NCI-H1105 (cell line): Measurements from ENCODE around the gene TEKT3.

Experiments used
- DNase-seq: peaks from one replicate; lab custom pipeline; 2025; lab: John Stamatoyannopoulos, UW

Gene TEKT3

GRCh38 chr17:15265131-15265530 is 76.3 kb downstream of the TEKT3 start, which contains the start of gene PMP22:
Gene PMP22, minus strand, starts transcription at chr17:15265326. Its CDS starts 4,599 bp downstream, at chr17:15260727.
- DNase-seq = no peak

- DNase-seq = no peak
These were observed 76.9 kb downstream of the TEKT3 start for GRCh38 chr17:15264542-15264941.

GRCh38 chr17:15263680-15264079 is 77.7 kb downstream of the TEKT3 start:
- DNase-seq = no peak

- DNase-seq = peak; percentile 17
These were observed 78.2 kb downstream of the TEKT3 start for GRCh38 chr17:15263206-15263579.

GRCh38 chr17:15262291-15263205 is 78.8 kb downstream of the TEKT3 start:
- DNase-seq = peak; percentile 35

GRCh38 chr17:15261802-15262290 is 79.6 kb downstream of the TEKT3 start:
- DNase-seq = no peak

GRCh38 chr17:15261258-15261801 is 80.1 kb downstream of the TEKT3 start:
- DNase-seq = peak; percentile 6

GRCh38 chr17:15260376-15261257 is 80.8 kb downstream of the TEKT3 start:
- DNase-seq = peak; percentile 67

- DNase-seq = no peak
These were observed 83.4 kb downstream of the TEKT3 start for GRCh38 chr17:15257796-15258512.

GRCh38 chr17:15257258-15257788 is 84.1 kb downstream of the TEKT3 start:
- DNase-seq = peak; percentile 74

GRCh38 chr17:15256689-15257088 is 84.7 kb downstream of the TEKT3 start:
- DNase-seq = no peak

GRCh38 chr17:15255713-15256454 is 85.5 kb downstream of the TEKT3 start:
- no peak for DNase-seq
